HG03378 (cell line): ENCODE measurements around the gene BMP7.

Experiments used
- ATAC-seq: cut with Tn5 transposase; IDR thresholded peaks from one replicate; pipeline ENCODE4 v1.9.1; 2021; ENCODE audit warnings: mild to moderate bottlenecking, moderate library complexity; ENCODE audit not compliant: unreplicated experiment

BMP7 gene

DNA sequence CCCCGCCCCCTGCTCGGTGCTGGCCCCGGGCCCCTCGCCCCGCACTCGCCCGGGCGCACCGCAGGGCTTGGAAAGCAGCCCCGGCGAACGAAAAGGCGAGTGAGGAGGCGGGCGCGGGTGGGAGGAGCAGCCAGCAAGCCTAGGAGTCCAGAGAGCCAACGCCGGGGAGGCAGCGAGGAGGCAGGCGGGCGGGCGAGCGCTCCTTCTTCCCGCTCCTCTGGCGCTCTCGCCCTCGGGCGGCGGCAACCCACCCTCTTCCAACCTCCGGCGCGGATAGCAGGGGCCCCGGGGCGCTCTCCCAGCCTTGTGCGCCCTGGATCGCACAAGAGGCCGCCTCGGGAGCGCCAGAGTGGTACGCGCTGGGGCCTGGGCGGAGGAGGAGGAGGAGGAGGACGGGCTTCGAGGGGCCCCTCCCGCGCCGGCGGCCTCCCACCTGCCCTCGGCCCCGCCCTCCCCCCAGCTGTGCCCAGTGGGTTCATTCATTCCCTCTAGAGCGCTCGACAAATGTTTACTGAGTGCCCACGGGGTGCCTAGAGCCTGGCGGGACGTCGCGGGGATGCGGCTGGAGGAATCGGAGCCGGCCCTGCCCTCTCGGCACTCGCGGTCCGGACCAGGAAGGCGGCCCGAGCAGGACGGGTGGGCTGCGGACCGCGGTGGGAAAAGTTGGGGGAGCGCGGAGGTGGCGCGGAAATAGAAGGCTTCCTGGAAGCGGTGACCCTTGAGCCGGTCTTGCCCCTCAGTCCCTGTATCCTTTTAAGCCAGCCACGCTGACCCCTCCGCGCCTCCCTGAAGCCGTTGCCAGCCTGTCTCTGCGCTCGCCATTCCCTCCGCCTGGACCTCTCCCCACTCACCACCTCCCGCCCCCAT, at the start of gene BMP7:
Gene BMP7, minus strand, starts transcription at position 351 of the 867 bp plus-strand sequence. CDS start 519 bp downstream, outside the sequence.
- no peak for ATAC-seq

DNA sequence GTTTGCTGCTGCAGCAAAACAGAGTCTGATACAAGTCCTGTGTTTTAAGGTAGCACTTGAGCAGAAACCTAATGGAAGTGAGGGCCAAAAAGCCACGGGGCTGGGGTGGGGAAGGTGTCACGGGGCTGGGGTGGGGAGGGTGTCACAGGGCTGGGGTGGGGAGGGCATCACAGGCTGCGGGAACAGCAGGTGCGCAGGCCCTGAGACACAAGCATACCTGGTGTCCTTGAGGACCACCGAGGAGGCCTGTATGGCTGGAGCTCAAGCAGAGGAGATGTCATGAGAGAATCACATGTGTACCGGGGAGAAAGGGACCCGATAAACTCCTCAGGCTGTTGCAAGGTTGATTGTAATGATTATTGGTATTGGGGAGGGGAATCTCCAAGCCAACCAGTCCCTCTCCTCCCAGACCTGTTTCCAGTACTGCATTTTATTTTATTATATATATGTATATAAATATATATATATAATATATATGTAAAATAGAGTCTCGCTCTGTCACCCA, 49.6 kb upstream of the BMP7 start:
- no peak for ATAC-seq

DNA sequence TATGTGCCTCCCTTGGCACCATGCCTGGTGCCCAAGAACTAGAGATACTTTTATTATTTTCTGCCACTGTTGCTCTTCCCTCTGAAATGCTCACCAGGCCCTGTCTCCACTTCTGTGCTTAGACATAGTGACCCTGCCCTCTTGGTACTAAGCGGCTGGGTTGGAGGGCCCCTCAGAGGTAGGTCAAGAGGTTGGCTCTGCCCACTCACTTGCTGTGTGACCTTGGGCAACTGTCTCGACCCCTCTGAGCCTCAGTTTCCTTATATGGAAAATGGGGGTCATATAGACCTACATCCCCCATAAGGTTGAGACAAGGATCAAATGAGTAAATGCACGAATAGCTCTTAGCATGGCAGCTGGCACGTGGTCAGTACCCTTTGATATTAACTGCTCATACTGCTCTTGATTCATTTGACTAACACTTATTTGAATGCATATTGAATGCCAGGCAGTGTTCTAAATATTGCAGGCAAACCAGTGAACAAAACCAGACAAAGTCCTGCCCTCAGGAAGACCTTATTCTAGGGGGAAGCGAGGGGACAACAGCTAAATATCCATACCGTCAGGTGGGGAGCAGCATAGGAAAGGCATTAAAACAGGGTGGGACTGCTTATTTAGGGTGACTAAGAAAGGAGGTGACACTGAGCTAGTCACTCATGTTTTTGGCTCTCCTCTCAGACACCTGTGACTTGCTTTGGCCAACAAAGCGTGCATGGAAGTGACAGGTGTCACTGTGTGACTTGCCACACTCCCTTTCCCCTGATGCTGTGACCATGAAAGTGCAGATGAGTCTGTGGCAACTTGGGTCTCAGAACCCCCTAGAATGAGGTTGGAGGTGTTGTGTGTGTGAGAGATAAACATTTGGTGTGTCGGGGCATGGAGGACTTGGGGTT, 48.9 kb upstream of the BMP7 start:
- ATAC-seq, result no peak

DNA sequence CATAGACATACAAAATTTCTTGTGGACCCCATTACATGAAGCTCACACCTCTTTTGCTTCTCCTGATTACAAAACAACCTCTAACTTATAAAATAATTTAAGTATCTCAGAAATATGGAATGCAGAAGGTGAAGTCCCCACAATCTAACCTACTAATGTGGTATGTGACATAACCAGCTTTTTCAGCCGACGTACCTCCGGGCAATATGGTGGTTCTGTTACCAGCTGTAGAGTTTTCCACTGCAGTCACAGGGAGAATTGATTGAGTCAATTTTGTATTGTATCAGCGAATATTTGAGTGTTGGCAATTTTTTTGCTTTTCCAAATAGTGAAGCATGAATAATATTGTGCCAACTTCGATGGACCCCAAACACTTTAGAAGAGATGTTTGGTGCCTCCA, 47.5 kb upstream of the BMP7 start:
- no peak for ATAC-seq

DNA sequence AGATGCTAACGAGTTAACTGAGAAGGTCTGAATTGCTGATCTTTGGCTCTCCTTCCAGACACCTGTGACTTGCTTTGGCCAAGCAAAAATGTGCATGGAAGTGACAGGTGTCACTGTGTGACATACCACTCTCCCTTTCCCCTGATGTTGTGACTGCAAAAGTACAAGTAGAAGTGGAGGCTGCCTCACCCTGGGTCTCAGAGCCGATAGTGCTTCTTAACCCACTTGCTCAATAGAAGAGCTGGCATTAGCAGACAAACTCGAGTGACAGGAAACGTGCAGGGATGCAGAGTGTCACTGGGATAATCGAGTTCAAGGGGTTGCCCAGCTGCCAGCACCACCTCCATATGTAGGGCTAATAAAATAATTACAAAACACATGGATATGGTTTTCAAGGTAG, 46.8 kb upstream of the BMP7 start:
- no peak for ATAC-seq

DNA sequence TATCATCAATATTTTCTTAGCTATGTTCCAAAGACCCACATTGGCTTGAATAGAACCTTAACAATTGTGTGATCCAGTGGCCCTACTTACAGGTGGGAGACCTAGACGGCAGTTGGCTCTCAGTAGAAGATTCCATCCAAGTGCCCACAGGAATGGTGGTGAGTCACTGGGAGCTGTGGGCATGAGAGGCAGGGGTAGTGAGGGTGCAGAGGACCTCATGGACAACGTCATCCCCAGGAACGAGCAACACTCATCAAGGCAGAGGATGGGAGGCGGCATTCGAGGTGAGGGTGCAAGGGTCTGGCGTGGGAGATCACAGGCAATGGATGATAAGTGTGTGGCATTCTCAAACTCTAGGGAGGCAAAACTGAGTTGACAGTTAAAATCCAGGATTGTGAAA, 45.7 kb upstream of the BMP7 start:
- no peak for ATAC-seq

DNA sequence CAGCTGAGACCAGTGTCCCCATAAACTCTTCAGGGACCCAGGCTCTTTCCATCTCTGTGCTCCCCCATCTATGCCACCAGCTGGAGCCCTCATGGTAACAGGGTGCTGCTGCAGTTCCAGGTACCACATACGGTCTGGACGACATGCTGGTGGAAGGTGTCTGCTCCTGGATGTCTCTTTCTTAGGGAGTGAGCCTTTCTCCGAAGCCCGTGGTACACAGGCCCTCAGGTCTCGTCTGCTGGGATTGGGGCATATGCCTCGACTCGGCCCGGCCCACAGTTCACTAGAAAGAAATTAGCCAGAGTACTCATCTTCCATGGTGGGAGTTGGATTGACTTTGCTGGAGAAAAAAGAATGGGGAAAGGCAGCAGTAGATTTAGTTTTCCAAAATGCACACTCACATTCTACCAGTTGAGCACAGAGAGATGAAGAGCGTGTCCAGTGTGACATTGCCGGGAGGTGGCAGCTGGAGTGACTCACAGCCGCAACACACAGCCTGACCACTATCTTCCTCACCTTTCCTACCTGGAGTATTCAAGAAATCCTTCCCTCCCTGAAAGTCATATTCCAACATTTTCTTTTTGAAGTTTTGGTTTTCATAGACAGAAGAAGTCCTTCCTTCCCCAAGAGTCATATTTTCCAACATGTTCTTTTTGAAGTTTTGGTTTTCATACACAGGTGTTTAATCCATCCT, 44.5 kb upstream of the BMP7 start:
- no peak for ATAC-seq

DNA sequence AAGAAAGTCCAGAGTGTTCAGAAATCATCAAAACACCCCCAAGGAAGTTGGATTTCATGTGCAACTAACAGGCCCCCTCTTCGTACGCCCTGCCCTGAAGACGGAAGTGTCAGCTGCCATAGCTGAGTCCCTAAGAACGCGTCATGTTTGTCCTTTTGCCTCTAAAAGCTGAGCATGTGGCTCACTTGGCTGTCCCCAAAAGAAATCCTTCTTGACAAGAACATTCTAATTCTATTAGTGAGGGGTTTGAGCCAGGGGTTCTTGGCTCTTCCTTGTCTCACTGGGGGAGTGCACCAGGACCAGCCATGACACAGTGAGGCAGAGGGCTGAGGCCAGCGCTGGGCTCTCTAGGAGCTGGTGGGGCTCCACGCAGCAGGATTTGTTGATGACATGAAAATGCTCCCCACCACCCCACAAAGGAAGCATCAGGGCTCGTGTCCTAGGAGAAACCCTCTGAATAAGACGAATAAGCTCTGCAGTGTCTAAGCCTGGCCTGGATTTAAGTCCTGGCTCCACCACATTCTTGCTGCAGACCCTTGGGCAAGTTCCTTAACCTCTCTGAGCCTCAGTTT, 43.2 kb upstream of the BMP7 start:
- ATAC-seq, result no peak

DNA sequence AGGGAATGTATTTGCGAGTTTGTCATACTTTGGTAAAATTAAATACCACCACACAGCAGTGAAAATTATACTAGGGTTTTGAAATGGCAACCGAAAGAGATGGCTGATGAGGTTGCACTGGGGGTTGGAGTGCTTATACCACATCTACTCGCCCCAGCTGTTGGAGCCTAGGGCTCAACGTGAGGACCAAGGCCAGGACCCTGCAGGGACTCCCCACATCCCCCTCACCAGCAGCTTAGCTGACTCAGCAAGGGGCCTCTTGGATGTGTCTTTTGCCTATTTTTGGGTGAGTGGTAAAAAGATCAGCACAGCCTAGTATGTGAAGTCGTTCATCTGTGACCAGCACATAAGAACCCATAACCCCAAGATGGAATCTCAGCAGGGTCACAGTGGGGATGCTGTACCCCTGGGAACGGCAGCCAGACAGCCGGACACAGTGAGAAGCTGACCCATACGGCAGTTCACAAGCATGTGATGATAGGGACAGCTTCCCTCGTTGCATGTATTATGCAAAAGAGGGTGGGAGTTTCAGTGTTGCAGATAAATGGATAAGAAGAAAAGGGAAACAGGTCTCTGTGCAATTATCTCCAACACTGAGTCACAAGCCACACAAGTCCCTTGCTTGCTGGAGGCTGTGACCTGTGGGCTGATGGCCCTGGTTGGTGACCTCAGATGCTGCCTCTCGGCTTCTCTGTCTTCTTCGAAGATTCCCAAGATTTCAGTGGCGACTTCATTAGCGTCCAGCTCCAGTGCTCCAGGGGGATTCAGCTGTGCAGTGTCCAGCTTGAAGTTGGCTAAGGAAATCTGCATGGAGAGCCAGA, 42.2 kb upstream of the BMP7 start:
- ATAC-seq, result no peak

DNA sequence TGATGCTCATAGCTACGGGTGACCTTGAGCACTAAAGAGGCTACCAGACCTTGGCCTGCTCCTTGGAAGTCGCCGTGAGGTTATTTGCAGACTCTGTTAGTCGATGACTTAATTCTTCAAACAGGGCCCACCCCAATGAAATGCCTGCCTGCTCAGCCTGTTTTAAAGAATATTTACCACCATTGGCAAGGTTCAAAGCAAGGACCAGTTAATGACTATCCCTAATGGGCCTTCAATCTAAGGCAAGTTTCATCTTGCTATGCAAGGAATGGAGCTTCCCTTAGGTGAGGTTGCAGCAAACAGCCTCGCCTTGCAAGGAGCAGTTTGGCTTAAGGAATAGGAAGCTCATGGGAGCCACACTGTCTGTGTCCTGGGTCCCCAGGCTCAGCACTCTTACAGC, 40.3 kb upstream of the BMP7 start:
- no peak for ATAC-seq

DNA sequence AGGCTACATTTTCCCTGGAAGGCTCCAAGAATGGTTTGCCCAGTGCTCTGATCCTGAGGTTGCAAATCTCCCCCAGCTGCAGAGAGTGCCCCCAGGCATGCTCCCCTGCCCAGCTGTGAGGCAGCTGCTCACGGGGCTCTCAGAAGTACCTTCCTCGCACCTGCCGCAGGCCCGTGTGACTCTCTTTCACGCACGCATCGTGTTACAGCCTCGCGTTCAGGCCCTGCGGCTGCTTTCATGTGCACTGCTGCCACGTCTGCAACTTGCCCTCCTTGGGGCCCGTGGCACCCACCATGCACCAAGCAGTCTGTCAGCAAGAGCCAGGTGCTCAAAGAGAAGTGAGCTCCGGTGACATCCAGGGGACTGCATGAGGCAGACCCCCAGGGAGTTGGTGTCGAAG, 34.6 kb upstream of the BMP7 start:
- ATAC-seq, result no peak

DNA sequence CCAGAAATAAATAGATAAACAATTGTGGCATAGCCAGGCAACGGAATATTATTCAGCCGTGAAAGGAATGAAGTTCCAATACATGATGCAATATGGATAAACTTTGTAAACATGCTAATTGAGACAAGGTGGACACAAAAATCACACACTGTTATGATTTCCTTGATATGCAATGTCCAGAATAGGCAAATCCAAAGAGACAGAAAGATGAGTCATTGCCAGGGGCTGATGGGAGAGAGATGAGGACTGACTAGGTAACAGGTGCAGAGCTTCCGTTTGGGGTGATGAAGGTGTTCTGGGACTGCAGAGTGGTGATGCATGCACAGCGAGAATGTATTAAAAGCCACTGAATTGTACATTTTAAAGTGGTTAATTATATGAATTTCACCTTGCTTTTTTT, 32.0 kb upstream of the BMP7 start:
- ATAC-seq, result no peak

DNA sequence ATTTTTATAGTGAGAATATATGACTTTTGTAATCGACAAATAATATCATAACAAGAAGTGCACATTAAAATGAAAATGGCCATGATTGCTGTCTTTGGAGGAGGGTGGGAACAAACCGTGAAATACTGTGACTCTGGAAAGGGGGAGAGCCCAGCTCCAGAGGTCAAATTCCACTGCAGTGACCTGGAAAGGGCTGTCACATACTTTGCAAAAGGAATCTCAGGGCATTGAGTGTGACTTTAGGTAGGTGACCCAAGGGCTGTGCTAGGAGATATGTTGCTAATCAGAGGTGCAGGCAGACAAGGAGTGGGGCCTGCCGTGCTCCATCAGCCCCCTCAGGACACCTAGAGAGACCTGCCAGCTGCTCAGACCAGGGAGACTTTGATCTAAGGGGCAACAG, 28.1 kb upstream of the BMP7 start:
- no peak for ATAC-seq

DNA sequence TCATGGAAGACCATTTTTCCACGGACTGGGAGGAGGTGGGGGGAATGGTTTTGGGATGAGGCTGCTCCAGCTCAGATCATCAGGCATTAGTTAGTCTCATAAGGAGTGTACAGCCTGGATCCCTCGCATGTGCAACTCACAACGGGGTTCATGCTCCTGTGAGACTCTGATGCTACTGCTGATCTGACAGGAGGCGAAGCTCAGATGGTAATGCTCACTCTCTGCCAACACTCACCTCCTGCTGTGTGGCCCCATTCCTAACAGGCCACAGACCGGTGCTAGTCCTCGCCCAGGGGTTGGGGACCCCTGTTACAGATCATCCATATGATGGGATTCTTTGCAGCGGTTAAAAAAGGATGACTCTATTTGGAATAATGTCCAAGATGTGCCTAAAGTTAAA, 27.6 kb upstream of the BMP7 start:
- ATAC-seq, result no peak

DNA sequence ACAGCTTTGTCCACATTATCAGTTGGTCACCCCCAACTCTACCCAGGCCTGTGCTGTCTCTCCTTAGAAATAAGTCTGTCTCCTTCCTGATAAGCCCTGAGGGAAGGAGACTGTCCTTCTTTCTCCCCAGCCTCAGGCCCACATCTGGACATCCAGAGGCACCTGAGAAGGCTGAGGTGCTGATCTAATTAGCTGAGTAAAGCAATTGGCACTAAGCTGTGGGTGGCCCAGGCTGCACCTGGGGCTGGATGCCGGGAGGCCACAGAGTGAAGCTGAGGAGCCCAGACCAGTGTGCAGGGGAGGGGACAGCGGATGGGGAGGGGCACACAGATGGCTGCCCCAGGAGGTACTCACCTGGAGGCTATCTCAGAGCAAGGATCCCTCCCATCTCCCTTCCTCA, 26.2 kb upstream of the BMP7 start:
- no peak for ATAC-seq

DNA sequence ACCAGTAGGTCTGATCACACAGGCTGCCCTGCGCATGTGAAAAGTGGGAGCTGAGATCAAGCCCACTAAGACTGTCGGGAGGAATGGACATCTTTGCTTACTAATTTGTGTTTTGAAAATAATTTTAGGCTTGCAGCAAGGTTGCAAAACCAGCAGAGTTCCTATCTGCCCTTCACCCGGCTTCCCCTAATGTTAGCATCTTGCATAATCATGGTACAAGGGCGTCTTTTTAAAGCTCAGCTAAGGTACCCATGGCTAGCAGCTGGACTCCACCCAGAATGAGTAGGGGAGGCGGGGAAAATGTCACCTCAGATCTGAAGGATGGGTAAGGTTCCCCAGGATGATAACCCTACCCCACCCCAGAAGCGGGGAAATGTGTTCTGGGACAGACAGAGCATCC, 25.3 kb upstream of the BMP7 start:
- ATAC-seq, result no peak

DNA sequence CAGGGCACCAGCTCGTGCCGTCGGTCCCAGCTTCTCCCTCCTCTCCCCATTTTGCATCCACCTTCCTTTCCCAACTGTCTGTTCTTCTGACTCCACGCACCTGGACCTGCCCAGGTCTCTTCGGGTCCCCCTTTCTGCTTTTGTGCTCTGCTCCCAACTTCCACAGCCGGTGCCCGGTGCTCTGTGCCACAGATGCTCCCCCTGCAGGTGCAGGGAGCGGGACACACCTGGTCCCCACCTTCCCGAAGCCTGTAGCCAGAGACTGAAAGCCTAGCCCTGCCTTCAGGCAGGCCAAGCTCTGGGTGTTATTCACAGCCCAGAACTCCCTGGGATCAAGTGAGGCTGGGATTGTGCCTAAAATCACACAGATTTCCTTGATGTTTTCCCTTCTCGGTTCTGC, 24.6 kb upstream of the BMP7 start:
- ATAC-seq, result no peak

DNA sequence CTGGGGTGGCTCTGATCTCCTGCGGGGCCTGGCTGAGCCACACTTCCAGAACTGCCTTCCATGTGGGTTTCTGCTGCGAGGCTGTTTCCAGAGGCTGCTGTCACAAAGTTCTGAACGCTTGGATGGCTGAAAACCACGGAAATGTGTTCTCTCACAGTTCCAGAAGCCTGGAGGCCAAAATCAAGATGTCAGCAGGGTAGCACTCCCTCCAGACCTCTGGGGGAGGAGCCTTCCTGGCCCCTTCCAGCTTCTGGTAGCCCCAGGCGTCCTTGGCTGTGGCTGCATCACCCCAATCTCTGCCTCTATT, 23.7 kb upstream of the BMP7 start:
- ATAC-seq, result no peak

DNA sequence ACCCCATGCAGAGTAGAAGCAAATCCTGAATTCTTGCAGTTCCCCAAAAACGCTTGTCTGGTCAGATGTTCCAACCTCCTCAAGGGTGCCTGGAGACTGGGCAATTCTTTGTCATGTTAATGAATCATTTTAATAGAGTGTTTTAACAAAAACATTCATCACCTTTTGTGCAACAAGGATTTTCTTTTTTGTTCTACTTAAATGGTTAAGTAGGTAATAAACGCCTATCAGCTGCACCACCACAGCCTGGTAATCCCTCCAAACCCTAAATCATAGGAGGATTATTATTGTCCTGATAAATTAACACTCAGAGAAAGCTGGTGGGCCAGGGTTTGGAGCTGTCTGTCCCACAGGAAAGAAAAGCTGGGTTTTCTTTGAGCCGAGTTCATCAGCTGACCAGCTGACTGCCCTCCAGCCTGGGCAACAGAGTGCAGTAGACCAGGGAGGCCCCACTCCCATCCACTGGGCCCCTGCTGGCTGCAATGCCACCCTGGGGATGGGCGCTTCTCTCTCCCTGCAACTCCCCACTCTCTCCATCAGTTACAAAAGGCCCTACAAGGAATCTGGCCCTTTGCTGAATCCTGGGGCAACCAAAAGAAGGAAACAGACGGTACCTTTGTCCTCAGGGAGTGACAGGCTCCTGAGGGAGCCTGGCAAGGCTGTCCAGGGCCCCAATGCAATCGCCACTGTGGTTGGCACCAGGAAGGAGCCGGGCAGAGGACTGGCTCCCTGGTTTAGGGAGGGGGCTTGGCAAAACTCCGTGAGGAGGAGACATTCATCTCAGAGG, 23.1 kb upstream of the BMP7 start:
- ATAC-seq, result no peak
